HFFc6 (cell line): ENCODE data around the gene ASPRV1. TPM values are rescaled to one million over a fixed set of nuclear protein-coding genes. Genes with fewer than 3 reads are reported as not detected.

Experiments
- DNase-seq: peaks from one replicate; pipeline ENCODE4 v3.0.0-alpha.2; 2018
- H3K27ac Mint-ChIP-seq: 2 replicates; pipeline ENCODE4 v1.8.0; 2020; ENCODE audit warnings: mild to moderate bottlenecking, mixed read lengths
- H3K27me3 Mint-ChIP-seq: 2 replicates; pipeline ENCODE4 v1.8.0; 2021; ENCODE audit warnings: mild to moderate bottlenecking, moderate library complexity, mixed read lengths; ENCODE audit not compliant: insufficient read depth
- H3K36me3 Mint-ChIP-seq: 2 replicates; pipeline ENCODE4 v1.8.0; 2021; ENCODE audit warnings: low read depth, mixed read lengths
- H3K4me1 Mint-ChIP-seq: 2 replicates; pipeline ENCODE4 v1.8.0; 2020; ENCODE audit warnings: low read depth, mixed read lengths
- H3K4me3 Mint-ChIP-seq: 2 replicates; pipeline ENCODE4 v1.8.0; 2020; ENCODE audit warnings: mild to moderate bottlenecking, moderate library complexity, mixed read lengths
- H3K9me3 Mint-ChIP-seq: 2 replicates; pipeline ENCODE4 v1.8.0; 2020; ENCODE audit warnings: mild to moderate bottlenecking, mixed read lengths
- CTCF ChIP-seq: fragments of 200-600 bp; sonication (generic); IDR thresholded peaks from 2 replicates; pipeline ENCODE4 v1.5.0; 2021; ENCODE audit warnings: antibody characterized with exemption, mild to moderate bottlenecking
- total RNA-seq, 6 experiments: library from RNA; stranded (reverse); fragmentation: NEBNext Ultra II Directional; extraction: Animal tissue kit (Norgen Biotek cat#: 25700); gene quantifications; 2 replicates in 1 of 6; 3 replicates in 5 of 6; pipeline ENCODE4 v1.2.3, GENCODE V29; 2021

ASPRV1 gene
- total RNA-seq, 6 experiments from 2014 or later = 0.07 to 0.15 TPM; not detected in 4

DNA sequence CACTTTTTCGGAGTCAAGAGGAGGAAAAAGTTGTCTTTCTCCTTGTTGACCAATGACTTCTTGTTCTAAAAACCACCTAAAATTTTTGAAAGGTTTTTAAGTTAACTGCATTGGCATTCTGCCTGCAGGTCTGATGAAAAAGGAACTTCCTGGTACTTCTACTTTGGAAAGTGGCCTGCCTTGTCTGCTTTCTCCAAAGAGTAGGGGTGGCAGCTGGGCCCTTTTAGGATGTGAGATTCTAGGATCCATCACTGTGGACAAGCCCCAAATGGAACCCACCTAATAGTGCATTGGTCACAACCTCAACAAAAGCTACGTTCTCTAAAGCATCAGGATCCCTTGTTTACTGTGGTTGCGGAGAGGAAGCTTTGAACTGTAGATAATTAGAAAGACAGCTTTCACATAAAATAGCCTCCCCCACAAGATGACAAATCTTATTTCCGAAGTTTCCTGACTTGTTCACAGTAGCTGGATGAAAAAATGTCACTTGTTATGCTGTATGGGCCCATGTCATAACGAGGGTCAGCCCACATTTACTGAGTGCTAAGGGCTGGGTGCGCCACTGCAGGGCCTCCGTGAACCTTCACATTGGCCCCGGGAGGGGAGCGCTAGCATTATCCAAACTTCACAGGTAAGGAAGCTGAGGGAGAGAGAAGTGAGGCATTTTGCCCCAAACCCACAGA is 17.4 kb downstream of the ASPRV1 start:
- no peak overlapping the region for H3K4me3 Mint-ChIP-seq
- peaks cover 29% of the 10 kb centered on the region for H3K4me1 Mint-ChIP-seq
- no peak overlapping the region for H3K27ac Mint-ChIP-seq
- DNase-seq = no peak
- no peaks in the 10 kb centered on the region for H3K9me3 Mint-ChIP-seq
- peaks cover 2% of the 10 kb centered on the region; the same call in 1 of the 2 replicates for H3K27me3 Mint-ChIP-seq
- TF ChIP-seq CTCF = no peak
- peaks cover 20% of the 10 kb centered on the region for H3K36me3 Mint-ChIP-seq

GRCh38 chr2:69943000-69943842 is 18.2 kb downstream of the ASPRV1 start:
- peaks cover 26% of the 10 kb centered on the region for H3K4me1 Mint-ChIP-seq
- no peak for TF ChIP-seq CTCF
- no peaks in the 10 kb centered on the region for H3K9me3 Mint-ChIP-seq
- H3K27me3 Mint-ChIP-seq = peaks cover 2% of the 10 kb centered on the region; the same call in 1 of the 2 replicates
- no peak for DNase-seq
- H3K27ac Mint-ChIP-seq = no peak overlapping the region
- no peak overlapping the region for H3K4me3 Mint-ChIP-seq
- H3K36me3 Mint-ChIP-seq = peaks cover 28% of the 10 kb centered on the region

- TF ChIP-seq CTCF = no peak
- DNase-seq = no peak
- Mint-ChIP-seq H3K36me3 (peaks cover 50% of the 10 kb centered on the region), H3K9me3 (no peaks in the 10 kb centered on the region), H3K27me3 (peaks cover 2% of the 10 kb centered on the region; the same call in 1 of the 2 replicates), H3K4me1 (peaks cover 22% of the 10 kb centered on the region), H3K4me3 (no peak overlapping the region), H3K27ac (no peak overlapping the region)
Observed at GRCh38 chr2:69940691-69941090, 20.7 kb downstream of the ASPRV1 start.

DNA sequence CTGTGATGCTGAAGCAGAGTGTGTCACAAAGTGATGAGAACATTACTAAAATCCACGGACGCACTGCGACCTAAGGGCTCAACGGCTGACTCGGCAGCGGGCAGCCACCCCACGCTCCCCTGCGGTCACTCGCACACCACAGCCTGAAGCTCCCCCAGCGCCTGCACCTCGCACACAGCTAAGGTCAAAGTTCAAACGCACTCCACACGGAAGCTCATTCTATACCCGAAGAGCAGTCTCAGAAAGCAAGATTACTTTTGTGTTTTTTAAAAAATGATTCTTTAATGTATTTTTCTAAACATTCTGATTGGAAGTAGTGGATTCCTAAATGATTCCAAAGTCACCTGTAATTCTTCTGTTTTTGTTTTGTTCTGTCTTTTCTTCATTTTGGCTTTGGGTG is 21.7 kb downstream of the ASPRV1 start:
- no peak for DNase-seq
- H3K27ac Mint-ChIP-seq = no peak overlapping the region
- TF ChIP-seq CTCF = no peak

GRCh38 chr2:69937968-69938367 is 23.5 kb downstream of the ASPRV1 start:
- DNase-seq = no peak
- Mint-ChIP-seq H3K27me3 (no peaks in the 10 kb centered on the region; the same call in 1 of the 2 replicates), H3K9me3 (no peaks in the 10 kb centered on the region), H3K36me3 (peaks cover 49% of the 10 kb centered on the region), H3K27ac (no peak overlapping the region), H3K4me3 (no peak overlapping the region), H3K4me1 (peaks cover 43% of the 10 kb centered on the region)
- TF ChIP-seq CTCF = no peak

More for the DNA sequence above, 21.7 kb downstream of the ASPRV1 start:
- no peak overlapping the region for H3K4me3 Mint-ChIP-seq
- no peaks in the 10 kb centered on the region; the same call in 1 of the 2 replicates for H3K27me3 Mint-ChIP-seq
- no peaks in the 10 kb centered on the region for H3K9me3 Mint-ChIP-seq
- H3K36me3 Mint-ChIP-seq = peaks cover 54% of the 10 kb centered on the region
- peaks cover 27% of the 10 kb centered on the region for H3K4me1 Mint-ChIP-seq
